Neural cell (in vitro differentiated cells): ENCODE data around the gene EPHA5.

Experiments
- POLR2AphosphoS5 ChIP-seq: IDR thresholded peaks from 2 replicates; pipeline ENCODE4 v1.6.1; 2012
- TF ChIP-seq, protein P1 (sequence below): fragments of 450-650 bp; IDR thresholded peaks from 2 replicates; pipeline ENCODE4 v1.5.1; 2014; ENCODE audit warnings: antibody characterized with exemption, mild to moderate bottlenecking, moderate library complexity; ENCODE audit not compliant: poor library complexity, severe bottlenecking

DNA sequence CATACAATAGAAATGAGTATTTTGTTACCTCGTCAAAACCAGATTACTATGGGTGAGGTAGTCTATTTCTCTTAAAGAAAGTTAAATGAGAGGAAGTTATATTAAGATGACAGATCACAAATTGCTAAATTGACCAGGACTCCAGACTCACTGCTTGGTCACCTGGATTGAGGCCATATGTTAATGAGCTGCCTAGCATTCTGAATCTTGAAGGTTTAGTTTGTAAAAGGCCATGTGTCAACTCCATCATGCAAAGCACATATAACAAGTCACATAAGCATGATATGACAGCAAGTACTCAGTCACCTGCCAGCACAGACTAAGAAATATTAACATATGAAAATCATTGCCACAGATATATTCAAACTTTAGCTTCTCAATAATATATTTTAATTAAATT lies 72.6 kb downstream of the EPHA5 start:
- TF ChIP-seq, protein P1, sequence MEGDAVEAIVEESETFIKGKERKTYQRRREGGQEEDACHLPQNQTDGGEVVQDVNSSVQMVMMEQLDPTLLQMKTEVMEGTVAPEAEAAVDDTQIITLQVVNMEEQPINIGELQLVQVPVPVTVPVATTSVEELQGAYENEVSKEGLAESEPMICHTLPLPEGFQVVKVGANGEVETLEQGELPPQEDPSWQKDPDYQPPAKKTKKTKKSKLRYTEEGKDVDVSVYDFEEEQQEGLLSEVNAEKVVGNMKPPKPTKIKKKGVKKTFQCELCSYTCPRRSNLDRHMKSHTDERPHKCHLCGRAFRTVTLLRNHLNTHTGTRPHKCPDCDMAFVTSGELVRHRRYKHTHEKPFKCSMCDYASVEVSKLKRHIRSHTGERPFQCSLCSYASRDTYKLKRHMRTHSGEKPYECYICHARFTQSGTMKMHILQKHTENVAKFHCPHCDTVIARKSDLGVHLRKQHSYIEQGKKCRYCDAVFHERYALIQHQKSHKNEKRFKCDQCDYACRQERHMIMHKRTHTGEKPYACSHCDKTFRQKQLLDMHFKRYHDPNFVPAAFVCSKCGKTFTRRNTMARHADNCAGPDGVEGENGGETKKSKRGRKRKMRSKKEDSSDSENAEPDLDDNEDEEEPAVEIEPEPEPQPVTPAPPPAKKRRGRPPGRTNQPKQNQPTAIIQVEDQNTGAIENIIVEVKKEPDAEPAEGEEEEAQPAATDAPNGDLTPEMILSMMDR: no peak
- TF ChIP-seq POLR2AphosphoS5: peak; percentile 49
